ENCODE measurements around the gene SLC7A10. TPM values are rescaled to one million over a fixed set of nuclear protein-coding genes. Genes with fewer than 3 reads are reported as not detected.
"Not testable (repeated sequence)": the region's sequence is repeated elsewhere in the genome, so short reads cannot be mapped to it uniquely, and the experiment has no call there.

Gene SLC7A10
- total RNA-seq, 3 donors from 2014 or later, result not detected

- H3K4me1 Mint-ChIP-seq (ENCODE audit: low read depth), result peaks cover 6% of the 10 kb centered on the region
- H3K9me3 Mint-ChIP-seq, result no peaks in the 10 kb centered on the region
- ATAC-seq (peak in 1 of 2 donors; percentile 6), DNase-seq (no peak)
- no peaks in the 10 kb centered on the region for H3K36me3 Mint-ChIP-seq (ENCODE audit: insufficient read depth)
- no peak overlapping the region for H3K4me3 Mint-ChIP-seq
- H3K27me3 Mint-ChIP-seq (ENCODE audit: low read depth), result peaks cover 11% of the 10 kb centered on the region
These were observed 10.3 kb upstream of the SLC7A10 start for GRCh38 chr19:33235996-33236350.

- Mint-ChIP-seq H3K27me3 (ENCODE audit: low read depth) (peaks cover 16% of the 10 kb centered on the region), H3K9me3 (no peaks in the 10 kb centered on the region), H3K36me3 (ENCODE audit: insufficient read depth) (peaks cover 2% of the 10 kb centered on the region), H3K4me3 (peak overlapping the region; percentile 46), H3K4me1 (ENCODE audit: low read depth) (peaks cover 6% of the 10 kb centered on the region)
- ATAC-seq (peak; percentile 76 to 85), DNase-seq (peak; percentile 80)
These were observed 9.8 kb upstream of the SLC7A10 start for GRCh38 chr19:33235269-33235995.

- Mint-ChIP-seq H3K4me3 (no peak overlapping the region), H3K27me3 (ENCODE audit: low read depth) (peaks cover 22% of the 10 kb centered on the region), H3K36me3 (ENCODE audit: insufficient read depth) (peaks cover 2% of the 10 kb centered on the region), H3K9me3 (no peaks in the 10 kb centered on the region), H3K4me1 (ENCODE audit: low read depth) (peaks cover 6% of the 10 kb centered on the region)
- no peak for DNase-seq
- ATAC-seq, result no peak
These were observed 9.1 kb upstream of the SLC7A10 start for GRCh38 chr19:33234736-33235135.

DNA sequence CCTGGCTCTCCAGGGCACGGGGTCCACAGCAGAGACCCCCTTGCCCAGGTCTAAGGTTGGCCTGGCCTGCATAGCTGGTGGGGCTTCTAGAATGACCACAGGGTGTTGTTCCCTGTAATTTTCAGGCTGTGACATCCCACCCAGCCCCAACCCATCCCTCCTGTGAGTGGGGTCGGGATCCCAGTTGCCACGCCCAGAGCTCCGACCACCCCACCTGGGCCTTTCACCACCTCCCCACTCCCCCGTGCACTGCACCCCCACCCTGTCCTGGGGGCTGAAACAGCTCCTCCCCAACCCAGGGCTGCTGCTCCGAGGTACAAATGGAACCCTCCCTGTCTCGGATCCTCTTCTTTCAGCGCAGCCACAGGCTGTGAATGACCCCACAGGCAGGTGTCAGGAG, 8.4 kb upstream of the SLC7A10 start:
- ATAC-seq (no peak), DNase-seq (no peak)
- peaks cover 6% of the 10 kb centered on the region for H3K4me1 Mint-ChIP-seq (ENCODE audit: low read depth)
- H3K9me3 Mint-ChIP-seq, result no peaks in the 10 kb centered on the region
- H3K36me3 Mint-ChIP-seq (ENCODE audit: insufficient read depth), result peaks cover 2% of the 10 kb centered on the region
- peaks cover 25% of the 10 kb centered on the region for H3K27me3 Mint-ChIP-seq (ENCODE audit: low read depth)
- no peak overlapping the region for H3K4me3 Mint-ChIP-seq

DNA sequence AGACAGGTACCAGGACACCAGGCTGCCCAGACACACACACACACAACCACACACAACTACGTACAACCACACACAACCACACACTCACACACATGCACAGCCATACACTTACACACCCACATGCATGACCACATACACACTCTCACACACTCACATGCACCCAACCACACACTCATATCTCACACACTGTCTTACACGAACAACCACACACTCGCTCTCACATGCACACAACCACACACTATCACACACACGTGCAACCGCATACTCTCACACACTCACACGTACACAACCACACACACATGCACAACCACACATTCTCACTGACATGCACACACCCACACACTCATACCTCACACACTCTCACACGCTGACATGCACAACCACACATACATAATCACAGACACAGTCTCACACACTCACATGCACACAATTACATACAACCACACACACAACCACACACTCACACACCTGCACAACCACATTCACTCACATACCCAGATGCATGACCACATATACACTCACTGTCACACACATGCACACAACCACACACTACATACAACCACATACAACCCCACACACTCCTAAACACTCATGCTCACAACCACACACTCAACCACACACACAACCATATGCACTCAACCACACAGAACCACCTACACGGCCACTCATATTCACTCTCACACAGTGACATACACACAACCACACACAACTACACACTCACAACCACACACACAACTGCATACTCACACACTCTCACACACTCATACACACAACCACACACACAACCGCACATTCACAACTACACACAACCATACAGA, 7.6 kb upstream of the SLC7A10 start:
- Mint-ChIP-seq H3K27me3 (ENCODE audit: low read depth) (peaks cover 33% of the 10 kb centered on the region), H3K9me3 (peaks cover 6% of the 10 kb centered on the region), H3K36me3 (ENCODE audit: insufficient read depth) (peaks cover 7% of the 10 kb centered on the region), H3K4me1 (ENCODE audit: low read depth) (peaks cover 6% of the 10 kb centered on the region), H3K4me3 (no peak overlapping the region)
- no peak for ATAC-seq
- DNase-seq, result no peak

GRCh38 chr19:33232656-33233055, 7.0 kb upstream of the SLC7A10 start:
- peaks cover 12% of the 10 kb centered on the region for H3K9me3 Mint-ChIP-seq
- peaks cover 6% of the 10 kb centered on the region for H3K4me1 Mint-ChIP-seq (ENCODE audit: low read depth)
- no peak overlapping the region for H3K4me3 Mint-ChIP-seq
- peaks cover 7% of the 10 kb centered on the region for H3K36me3 Mint-ChIP-seq (ENCODE audit: insufficient read depth)
- ATAC-seq (no peak), DNase-seq (no peak)
- peaks cover 35% of the 10 kb centered on the region for H3K27me3 Mint-ChIP-seq (ENCODE audit: low read depth)

DNA sequence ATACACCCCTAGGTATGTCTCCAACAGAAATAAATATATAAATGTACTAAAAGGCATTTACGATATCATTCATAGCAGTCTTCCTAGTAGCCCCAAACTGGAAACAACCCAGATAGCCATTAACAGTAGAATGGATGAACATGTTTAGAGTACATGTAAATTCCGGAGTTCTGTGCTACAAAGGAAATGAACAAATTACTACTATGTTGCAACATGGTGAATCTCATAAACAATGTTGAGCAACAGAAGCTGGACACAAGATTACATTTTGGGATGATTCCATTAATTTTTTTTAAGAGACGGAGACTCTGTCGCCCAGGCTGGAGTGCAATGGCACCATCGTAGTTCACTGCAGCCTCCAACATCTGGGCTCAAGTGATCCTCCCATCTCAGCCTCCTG, 5.9 kb upstream of the SLC7A10 start:
- peaks cover 15% of the 10 kb centered on the region for H3K9me3 Mint-ChIP-seq
- H3K27me3 Mint-ChIP-seq (ENCODE audit: low read depth), result peaks cover 42% of the 10 kb centered on the region
- no peak for DNase-seq
- ATAC-seq, result no peak
- H3K36me3 Mint-ChIP-seq (ENCODE audit: insufficient read depth), result peaks cover 7% of the 10 kb centered on the region
- H3K4me3 Mint-ChIP-seq, result no peak overlapping the region
- peaks cover 6% of the 10 kb centered on the region for H3K4me1 Mint-ChIP-seq (ENCODE audit: low read depth)

- DNase-seq (no peak), ATAC-seq (no peak)
- Mint-ChIP-seq H3K4me3 (no peak overlapping the region), H3K9me3 (peaks cover 15% of the 10 kb centered on the region), H3K27me3 (ENCODE audit: low read depth) (peaks cover 46% of the 10 kb centered on the region), H3K36me3 (ENCODE audit: insufficient read depth) (peaks cover 7% of the 10 kb centered on the region), H3K4me1 (ENCODE audit: low read depth) (peaks cover 9% of the 10 kb centered on the region)
These were observed 4.3 kb upstream of the SLC7A10 start for GRCh38 chr19:33229962-33230361.

GRCh38 chr19:33227870-33228599, 2.4 kb upstream of the SLC7A10 start:
- Mint-ChIP-seq H3K27me3 (ENCODE audit: low read depth) (peaks cover 57% of the 10 kb centered on the region), H3K4me3 (no peak overlapping the region), H3K4me1 (ENCODE audit: low read depth) (peaks cover 10% of the 10 kb centered on the region), H3K9me3 (peaks cover 15% of the 10 kb centered on the region), H3K36me3 (ENCODE audit: insufficient read depth) (peaks cover 7% of the 10 kb centered on the region)
- DNase-seq (no peak), ATAC-seq (no peak)

GRCh38 chr19:33227242-33227650, 1.6 kb upstream of the SLC7A10 start:
- Mint-ChIP-seq H3K4me1 (ENCODE audit: low read depth) (peaks cover 10% of the 10 kb centered on the region), H3K27me3 (ENCODE audit: low read depth) (peaks cover 64% of the 10 kb centered on the region), H3K9me3 (peaks cover 15% of the 10 kb centered on the region), H3K4me3 (peak overlapping the region; percentile 61), H3K36me3 (ENCODE audit: insufficient read depth) (peaks cover 7% of the 10 kb centered on the region)
- ATAC-seq (no peak), DNase-seq (no peak)

- ATAC-seq, result peak; percentile 56 to 67
- peaks cover 64% of the 10 kb centered on the region for H3K27me3 Mint-ChIP-seq (ENCODE audit: low read depth)
- H3K4me1 Mint-ChIP-seq (ENCODE audit: low read depth), result peaks cover 10% of the 10 kb centered on the region
- H3K4me3 Mint-ChIP-seq, result peak overlapping the region; percentile 61
- peaks cover 15% of the 10 kb centered on the region for H3K9me3 Mint-ChIP-seq
- DNase-seq, result no peak
- peaks cover 7% of the 10 kb centered on the region for H3K36me3 Mint-ChIP-seq (ENCODE audit: insufficient read depth)
These were observed 1.0 kb upstream of the SLC7A10 start for GRCh38 chr19:33226550-33227241.

- H3K4me1 Mint-ChIP-seq (ENCODE audit: low read depth), result peaks cover 10% of the 10 kb centered on the region
- ATAC-seq (no peak), DNase-seq (no peak)
- peaks cover 15% of the 10 kb centered on the region for H3K9me3 Mint-ChIP-seq
- peaks cover 65% of the 10 kb centered on the region for H3K27me3 Mint-ChIP-seq (ENCODE audit: low read depth)
- H3K36me3 Mint-ChIP-seq (ENCODE audit: insufficient read depth), result peaks cover 5% of the 10 kb centered on the region
- no peak overlapping the region for H3K4me3 Mint-ChIP-seq
These were observed 774 bp downstream of the SLC7A10 start for GRCh38 chr19:33224694-33225457.

GRCh38 chr19:33222255-33222654, 3.4 kb downstream of the SLC7A10 start:
- not testable (repeated sequence) for H3K4me1 Mint-ChIP-seq (ENCODE audit: low read depth); H3K36me3 Mint-ChIP-seq (ENCODE audit: insufficient read depth); ATAC-seq; H3K4me3 Mint-ChIP-seq; H3K9me3 Mint-ChIP-seq; DNase-seq
- H3K27me3 Mint-ChIP-seq (ENCODE audit: low read depth), result peaks cover 44% of the 10 kb centered on the region

All from activated T-cell treated with anti-CD3 and anti-CD28 coated beads, Interleukin-2, amount 50 U/mL, for 4 hours (primary cell).